ENCODE results near the gene GNAT1.

The GNAT1 gene

DNA sequence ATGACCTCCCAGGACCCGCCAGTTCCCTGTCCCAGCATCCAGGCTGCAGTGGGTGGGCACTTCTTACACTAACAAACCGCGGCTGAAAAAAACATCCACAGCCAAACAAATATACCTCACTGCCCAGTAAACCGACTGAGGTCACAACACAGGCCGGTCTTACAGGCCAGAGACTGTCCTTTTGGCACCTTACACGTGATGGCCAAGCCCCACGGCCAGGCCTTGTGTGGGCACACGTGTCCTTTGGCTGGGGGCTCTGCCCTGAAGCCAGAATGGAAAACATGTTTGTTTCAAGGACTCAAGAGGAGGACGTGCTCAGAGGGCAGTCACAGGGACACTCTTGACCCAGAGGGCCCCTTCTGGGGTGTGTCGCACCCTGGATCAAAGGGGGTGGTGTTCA is 23.4 kb downstream of the GNAT1 start:
- TF ChIP-seq, protein P1, sequence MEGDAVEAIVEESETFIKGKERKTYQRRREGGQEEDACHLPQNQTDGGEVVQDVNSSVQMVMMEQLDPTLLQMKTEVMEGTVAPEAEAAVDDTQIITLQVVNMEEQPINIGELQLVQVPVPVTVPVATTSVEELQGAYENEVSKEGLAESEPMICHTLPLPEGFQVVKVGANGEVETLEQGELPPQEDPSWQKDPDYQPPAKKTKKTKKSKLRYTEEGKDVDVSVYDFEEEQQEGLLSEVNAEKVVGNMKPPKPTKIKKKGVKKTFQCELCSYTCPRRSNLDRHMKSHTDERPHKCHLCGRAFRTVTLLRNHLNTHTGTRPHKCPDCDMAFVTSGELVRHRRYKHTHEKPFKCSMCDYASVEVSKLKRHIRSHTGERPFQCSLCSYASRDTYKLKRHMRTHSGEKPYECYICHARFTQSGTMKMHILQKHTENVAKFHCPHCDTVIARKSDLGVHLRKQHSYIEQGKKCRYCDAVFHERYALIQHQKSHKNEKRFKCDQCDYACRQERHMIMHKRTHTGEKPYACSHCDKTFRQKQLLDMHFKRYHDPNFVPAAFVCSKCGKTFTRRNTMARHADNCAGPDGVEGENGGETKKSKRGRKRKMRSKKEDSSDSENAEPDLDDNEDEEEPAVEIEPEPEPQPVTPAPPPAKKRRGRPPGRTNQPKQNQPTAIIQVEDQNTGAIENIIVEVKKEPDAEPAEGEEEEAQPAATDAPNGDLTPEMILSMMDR (IDR thresholded peaks at IDR 0.05) = no peak

DNA sequence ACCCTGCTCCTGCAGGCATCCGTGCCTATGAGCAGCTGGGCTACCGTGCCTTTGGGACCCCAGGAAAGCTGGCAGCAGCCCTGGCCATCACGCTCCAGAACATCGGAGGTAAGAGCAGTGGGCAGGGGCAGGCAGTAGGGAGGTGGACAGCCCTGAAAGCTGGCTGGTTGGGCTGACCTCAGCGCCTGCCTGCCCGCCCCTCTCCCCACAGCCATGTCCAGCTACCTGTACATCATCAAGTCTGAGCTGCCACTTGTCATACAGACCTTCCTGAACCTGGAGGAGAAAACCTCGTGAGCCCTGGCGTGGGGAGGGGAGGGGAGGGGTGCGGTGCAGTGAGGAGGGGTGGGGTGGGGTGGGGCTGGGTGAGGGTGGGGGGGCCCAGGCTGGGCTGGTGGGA is 24.1 kb downstream of the GNAT1 start:
- TF ChIP-seq, protein P1 (IDR thresholded peaks at IDR 0.05) = no peak

DNA sequence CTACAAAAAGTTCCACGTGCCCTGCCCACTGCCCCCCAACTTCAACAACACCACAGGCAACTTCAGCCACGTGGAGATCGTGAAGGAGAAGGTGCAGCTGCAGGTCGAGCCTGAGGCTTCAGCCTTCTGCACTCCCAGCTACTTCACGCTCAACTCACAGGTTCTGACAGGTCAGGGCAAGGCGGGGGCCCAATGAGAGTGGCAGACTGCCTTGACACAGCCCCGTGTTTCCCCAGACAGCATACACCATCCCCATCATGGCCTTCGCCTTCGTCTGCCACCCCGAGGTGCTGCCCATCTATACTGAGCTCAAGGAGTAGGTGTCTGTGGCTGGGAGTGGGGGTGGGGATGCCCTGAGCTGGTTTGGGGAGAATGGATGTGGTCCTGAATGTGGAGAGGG is 26.3 kb downstream of the GNAT1 start:
- TF ChIP-seq, protein P1 (IDR thresholded peaks at IDR 0.05) = no peak

DNA sequence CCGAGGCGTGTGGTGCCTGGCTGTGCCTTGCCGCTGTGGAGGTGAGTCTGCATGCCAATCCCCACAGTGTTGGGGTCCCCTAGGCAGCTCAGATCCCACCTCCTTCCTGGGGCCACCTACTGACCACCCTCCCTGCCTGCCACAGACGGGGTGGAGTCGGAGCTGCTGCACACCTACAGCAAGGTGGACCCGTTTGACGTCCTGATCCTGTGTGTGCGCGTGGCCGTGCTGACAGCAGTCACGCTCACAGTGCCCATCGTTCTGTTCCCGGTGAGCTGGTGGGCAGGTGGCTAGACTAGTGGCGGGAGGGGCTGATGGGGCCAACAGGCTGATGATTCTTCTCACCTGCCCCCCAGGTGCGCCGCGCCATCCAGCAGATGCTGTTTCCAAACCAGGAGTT is 27.0 kb downstream of the GNAT1 start:
- TF ChIP-seq, protein P1 (IDR thresholded peaks at IDR 0.05) = no peak

DNA sequence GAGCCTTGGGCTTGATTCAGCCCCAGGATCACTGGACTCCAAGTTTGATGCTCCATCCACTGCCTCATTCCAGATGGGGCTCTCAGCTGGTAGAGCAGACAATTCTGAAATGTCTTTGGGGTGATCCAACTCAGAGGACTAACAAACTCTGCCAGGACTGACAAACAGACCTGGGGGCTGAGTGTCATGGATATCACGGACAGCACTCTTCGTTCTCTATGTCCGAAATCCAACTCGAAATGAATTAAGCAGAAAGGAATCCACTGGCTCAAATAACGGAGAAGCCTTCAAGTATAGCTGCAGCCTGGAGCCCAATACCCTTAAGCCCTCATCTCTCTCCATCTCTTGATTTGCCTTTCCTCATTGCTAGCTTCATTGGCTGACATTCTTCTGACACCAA is 27.9 kb downstream of the GNAT1 start:
- TF ChIP-seq, protein P1 (IDR thresholded peaks at IDR 0.05) = no peak

DNA sequence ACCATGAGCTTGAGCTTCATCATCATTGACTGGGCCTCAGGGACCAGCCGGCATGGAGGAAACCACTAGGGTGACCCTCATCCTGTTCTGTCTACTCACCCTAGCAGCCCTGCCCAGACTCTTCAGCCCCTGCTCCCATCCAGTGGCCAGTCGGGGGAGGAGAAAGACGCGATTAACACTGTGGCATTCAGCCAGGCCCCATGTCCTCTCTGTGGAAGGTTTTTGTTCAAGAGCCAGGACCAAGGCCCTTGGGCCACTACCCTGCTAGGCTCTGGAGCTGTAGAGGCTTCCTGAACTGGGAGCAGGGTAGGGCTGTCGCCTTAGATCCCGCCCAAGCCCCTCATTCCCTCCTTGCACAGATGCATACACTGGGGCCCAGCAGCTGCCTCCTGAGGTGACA is 28.7 kb downstream of the GNAT1 start:
- TF ChIP-seq, protein P1 (IDR thresholded peaks at IDR 0.05) = no peak

DNA sequence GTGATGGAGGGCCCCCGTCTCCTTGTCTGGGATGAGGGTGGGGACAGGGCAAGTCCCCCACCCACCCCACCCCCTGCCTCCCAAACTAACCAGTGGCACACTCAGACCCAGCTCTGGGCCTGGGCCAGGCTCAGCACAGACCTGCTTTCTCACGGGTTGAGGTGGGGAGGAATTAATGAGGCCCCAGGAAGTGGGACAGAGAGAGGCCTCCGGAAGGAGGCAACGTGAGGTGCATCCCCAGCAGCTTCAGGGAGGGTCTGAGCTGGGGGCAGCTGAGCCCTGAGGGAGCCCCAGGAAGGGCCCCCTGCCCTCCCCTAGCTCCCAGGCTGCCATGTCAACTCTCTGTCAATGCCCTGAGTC is 29.6 kb downstream of the GNAT1 start:
- TF ChIP-seq, protein P1 (IDR thresholded peaks at IDR 0.05) = no peak

DNA sequence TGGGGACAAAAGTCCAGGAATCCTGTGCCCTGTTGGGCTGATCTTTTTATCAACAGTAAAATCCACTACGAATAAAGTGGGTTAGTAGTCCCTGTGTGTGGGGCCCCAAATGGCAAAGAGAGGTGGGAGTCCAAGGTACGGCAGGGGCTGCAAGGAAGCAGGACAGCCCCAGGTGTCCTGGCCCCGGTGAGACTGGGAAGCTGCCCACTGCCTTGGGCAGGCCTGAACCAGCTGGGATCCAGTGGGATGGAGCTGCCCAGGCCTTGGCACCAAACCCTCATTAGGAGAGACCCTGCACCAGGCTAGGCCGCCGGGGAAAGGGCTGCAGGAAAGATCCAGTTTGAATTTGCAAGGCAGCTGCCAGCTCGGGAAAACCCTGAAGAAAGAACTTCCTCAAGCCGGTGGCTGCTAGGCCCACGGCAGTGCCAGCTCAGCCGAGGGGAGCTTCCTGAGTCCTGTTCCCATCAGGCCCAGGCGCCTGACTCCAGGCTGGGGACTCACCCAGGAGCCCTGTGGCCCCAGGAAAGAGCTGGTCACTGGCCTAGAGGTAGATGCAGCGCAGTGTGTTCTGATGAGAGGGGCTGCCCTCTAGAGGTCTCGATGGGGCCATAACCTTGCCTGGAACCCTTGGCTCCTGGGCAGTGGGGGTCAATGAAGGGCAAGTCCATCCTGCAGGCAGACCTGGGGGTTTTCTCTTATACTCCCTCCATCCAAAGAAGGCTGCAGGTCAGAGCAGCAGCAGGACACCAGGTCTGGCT is 30.2 kb downstream of the GNAT1 start:
- TF ChIP-seq, protein P1 (IDR thresholded peaks at IDR 0.05) = no peak

Data from LNCAP (cell line).